Measurements from ENCODE around the gene KLHL22. TPM values are rescaled to one million over a fixed set of nuclear protein-coding genes. Genes with fewer than 3 reads are reported as not detected.
A peak's percentile ranks its signal among the peaks of the same experiment; 100 is the strongest.
"Not testable (repeated sequence)": the region's sequence is repeated elsewhere in the genome, so short reads cannot be mapped to it uniquely, and the experiment has no call there.

KLHL22 gene
- total RNA-seq, 1 donor from 2014 or later, result 21.9 TPM

GRCh38 chr22:20393705-20394476, 101.7 kb downstream of the KLHL22 start, which contains the start of gene ZNF74:
Gene ZNF74 (plus strand): TSS chr22:20394151. CDS start chr22:20394629, 478 bp downstream.
- no peaks in the 10 kb centered on the region for H3K27me3 Mint-ChIP-seq (ENCODE audit: insufficient read depth)
- H3K9me3 Mint-ChIP-seq, result no peaks in the 10 kb centered on the region
- H3K27ac Mint-ChIP-seq, result peak within 1 kb of the TSS; percentile 91
- peak; percentile 79 for DNase-seq (ENCODE audit: low spot score)
- intact Hi-C loops (cut with micrococcal nuclease), result loop anchor here (1.0 kb wide), 3 partner anchors 70 to 101 kb away; partner anchors contain the start of genes DGCR6L and KLHL22
- H3K36me3 Mint-ChIP-seq (ENCODE audit: low read depth), result no peaks in the 10 kb centered on the region
- H3K4me1 Mint-ChIP-seq (ENCODE audit: low read depth), result peaks cover 22% of the 10 kb centered on the region
- peak within 1 kb of the TSS; percentile 89 for H3K4me3 Mint-ChIP-seq

DNA sequence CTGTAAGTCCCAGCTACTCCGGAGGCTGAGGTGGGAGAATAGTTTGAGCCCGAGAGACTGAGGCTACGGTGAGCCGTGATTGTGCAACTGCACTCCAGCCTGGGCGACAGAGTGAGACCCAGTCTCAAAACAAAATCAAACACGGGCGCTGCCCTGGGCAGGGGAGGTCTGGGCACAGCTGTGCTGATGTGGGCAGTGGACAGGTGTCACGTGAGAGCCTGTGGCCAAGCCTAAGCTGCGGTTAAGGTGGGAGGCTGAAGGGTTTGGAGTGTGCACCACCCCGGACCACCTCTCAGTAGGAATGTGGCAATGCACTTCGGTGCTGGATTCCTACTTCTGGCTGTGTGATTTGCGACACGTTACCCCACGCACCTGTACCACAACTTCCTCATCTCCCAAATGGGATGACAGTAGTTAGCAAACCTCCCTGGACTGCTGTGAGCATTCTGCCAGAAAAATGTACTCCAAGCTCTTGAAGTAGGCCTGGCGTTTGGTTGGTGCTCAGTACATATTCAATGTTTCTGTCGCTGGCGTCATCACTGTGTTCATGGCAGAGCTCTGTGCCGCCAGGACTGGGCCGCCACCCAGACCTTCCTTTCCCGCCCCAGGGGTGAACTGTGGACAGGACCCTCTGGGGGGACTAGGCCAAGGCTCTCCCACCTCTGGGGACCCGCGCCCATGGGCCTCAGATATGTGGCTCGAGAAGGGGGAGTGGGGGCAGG, 102.5 kb downstream of the KLHL22 start:
- Mint-ChIP-seq H3K27me3 (ENCODE audit: insufficient read depth) (peaks cover 3% of the 10 kb centered on the region), H3K4me1 (ENCODE audit: low read depth) (peaks cover 22% of the 10 kb centered on the region), H3K27ac (peak overlapping the region; percentile 91), H3K9me3 (no peaks in the 10 kb centered on the region), H3K4me3 (peak overlapping the region; percentile 89), H3K36me3 (ENCODE audit: low read depth) (no peaks in the 10 kb centered on the region)
- intact Hi-C loops (cut with micrococcal nuclease), result no loop called here
- DNase-seq (ENCODE audit: low spot score), result no peak

- H3K27ac Mint-ChIP-seq; DNase-seq (ENCODE audit: low spot score); H3K4me3 Mint-ChIP-seq; intact Hi-C loops (cut with micrococcal nuclease); H3K9me3 Mint-ChIP-seq; H3K27me3 Mint-ChIP-seq (ENCODE audit: insufficient read depth); H3K36me3 Mint-ChIP-seq (ENCODE audit: low read depth): not testable (repeated sequence)
- H3K4me1 Mint-ChIP-seq (ENCODE audit: low read depth), result peaks cover 22% of the 10 kb centered on the region
Measured at GRCh38 chr22:20392365-20392881, 103.2 kb downstream of the KLHL22 start.

Other genes starting within 250 kb of the KLHL22 start
- 1.7 and 1.9 TPM in 2 replicates for gene RTN4R, start 227.5 kb downstream of the KLHL22 start, total RNA-seq
- 35.5 and 40.6 TPM in 2 replicates for gene DGCR6L, start 175.7 kb downstream of the KLHL22 start, total RNA-seq
- 14.3 and 15.2 TPM in 2 replicates for gene ZNF74, start 101.6 kb downstream of the KLHL22 start, total RNA-seq
- gene SCARF2, start 58.0 kb downstream of the KLHL22 start, total RNA-seq, result 0.24 and 0.41 TPM in 2 replicates
- 103 and 110 TPM in 2 replicates for gene MED15, start 11.8 kb upstream of the KLHL22 start, total RNA-seq